ENCODE measurements around the gene CMC2. TPM values are rescaled to one million over a fixed set of nuclear protein-coding genes. Genes with fewer than 3 reads are reported as not detected.

CMC2 gene
- polyA plus RNA-seq, 1 donor from 2014 or later, result 172 TPM

GRCh38 chr16:81018496-81018895 is 11.8 kb upstream of the CMC2 start:
- H3K9me2 ChIP-seq (ENCODE audit: insufficient read depth, low read length), result no peaks in the 10 kb centered on the region
- no peaks in the 10 kb centered on the region for H3K36me3 ChIP-seq (ENCODE audit: insufficient read depth, low read length)
- TF ChIP-seq EZH2 (IDR thresholded peaks at IDR 0.05; ENCODE audit: borderline replicate concordance, insufficient read depth, low read length, poor library complexity, severe bottlenecking), result no peak
- no peak for TF ChIP-seq CTCF (IDR thresholded peaks at IDR 0.05; ENCODE audit: poor library complexity, severe bottlenecking)
- TF ChIP-seq EP300 (conservative IDR thresholded peaks at IDR 0.05; ENCODE audit: poor library complexity, severe bottlenecking), result no peak
- TF ChIP-seq TAF1 (IDR thresholded peaks at IDR 0.05; ENCODE audit: low read depth), result no peak
- TF ChIP-seq RAD21 (conservative IDR thresholded peaks at IDR 0.05), result no peak
- TF ChIP-seq SMC3 (conservative IDR thresholded peaks at IDR 0.05; ENCODE audit: poor library complexity), result no peak
- no peak for TF ChIP-seq REST (IDR thresholded peaks at IDR 0.05; ENCODE audit: borderline replicate concordance)
- no peak for TF ChIP-seq POLR2AphosphoS5 (IDR thresholded peaks at IDR 0.05)
- TF ChIP-seq MXI1 (conservative IDR thresholded peaks at IDR 0.05; ENCODE audit: poor library complexity, severe bottlenecking), result no peak
- H3K27me3 ChIP-seq (ENCODE audit: insufficient read depth, low read depth, low read length), result no peaks in the 10 kb centered on the region
- H2AFZ ChIP-seq (ENCODE audit: low read depth, low read length), result no peak overlapping the region
- H3K4me3 ChIP-seq (ENCODE audit: low read length), result no peak overlapping the region
- no peaks in the 10 kb centered on the region for H4K20me1 ChIP-seq (ENCODE audit: insufficient read depth)
- no peak overlapping the region for H3K27ac ChIP-seq (ENCODE audit: low read length)
- H3K79me2 ChIP-seq (replicated peaks; ENCODE audit: insufficient read depth, low read length), result no peaks in the 10 kb centered on the region
- H3K9ac ChIP-seq (ENCODE audit: low read length), result no peak overlapping the region
- no peaks in the 10 kb centered on the region for H3K9me3 ChIP-seq (ENCODE audit: low read length)
- H3K4me2 ChIP-seq (ENCODE audit: low read length), result no peak overlapping the region
- H3F3A ChIP-seq (ENCODE audit: insufficient read depth, low read length, poor library complexity, severe bottlenecking), result no peaks in the 10 kb centered on the region

GRCh38 chr16:81014672-81015071 is 8.0 kb upstream of the CMC2 start:
- Histone ChIP-seq H3K4me2 (ENCODE audit: low read length) (no peak overlapping the region), H3K79me2 (replicated peaks; ENCODE audit: insufficient read depth, low read length) (peaks cover 3% of the 10 kb centered on the region), H3K36me3 (ENCODE audit: insufficient read depth, low read length) (no peaks in the 10 kb centered on the region), H3F3A (ENCODE audit: insufficient read depth, low read length, poor library complexity, severe bottlenecking) (no peaks in the 10 kb centered on the region), H3K27me3 (ENCODE audit: insufficient read depth, low read depth, low read length) (no peaks in the 10 kb centered on the region), H3K9me2 (ENCODE audit: insufficient read depth, low read length) (no peaks in the 10 kb centered on the region), H3K9ac (ENCODE audit: low read length) (no peak overlapping the region), H3K27ac (ENCODE audit: low read length) (no peak overlapping the region), H4K20me1 (ENCODE audit: insufficient read depth) (no peaks in the 10 kb centered on the region), H3K4me3 (ENCODE audit: low read length) (no peak overlapping the region), H3K9me3 (ENCODE audit: low read length) (no peaks in the 10 kb centered on the region), H2AFZ (ENCODE audit: low read depth, low read length) (no peak overlapping the region)
- TF ChIP-seq SMC3 (conservative IDR thresholded peaks at IDR 0.05; ENCODE audit: poor library complexity) (no peak), MXI1 (conservative IDR thresholded peaks at IDR 0.05; ENCODE audit: poor library complexity, severe bottlenecking) (no peak), POLR2AphosphoS5 (IDR thresholded peaks at IDR 0.05) (no peak), EP300 (conservative IDR thresholded peaks at IDR 0.05; ENCODE audit: poor library complexity, severe bottlenecking) (no peak), RAD21 (conservative IDR thresholded peaks at IDR 0.05) (no peak), EZH2 (IDR thresholded peaks at IDR 0.05; ENCODE audit: borderline replicate concordance, insufficient read depth, low read length, poor library complexity, severe bottlenecking) (no peak), TAF1 (IDR thresholded peaks at IDR 0.05; ENCODE audit: low read depth) (no peak), REST (IDR thresholded peaks at IDR 0.05; ENCODE audit: borderline replicate concordance) (no peak), CTCF (IDR thresholded peaks at IDR 0.05; ENCODE audit: poor library complexity, severe bottlenecking) (no peak)
